Measurements from ENCODE around the gene AARS1.
"Not testable (repeated sequence)": the region's sequence is repeated elsewhere in the genome, so short reads cannot be mapped to it uniquely, and the experiment has no call there.

Gene AARS1

GRCh38 chr16:70223971-70224513 is 65.3 kb downstream of the AARS1 start:
- not testable (repeated sequence) for DNase-seq

GRCh38 chr16:70223216-70223615 is 66.1 kb downstream of the AARS1 start:
- DNase-seq = not testable (repeated sequence)

- not testable (repeated sequence) for DNase-seq
Observed at GRCh38 chr16:70222574-70222973, 66.7 kb downstream of the AARS1 start.

- not testable (repeated sequence) for DNase-seq
Observed at GRCh38 chr16:70218586-70218985, 70.7 kb downstream of the AARS1 start.

GRCh38 chr16:70206382-70206781 is 82.9 kb downstream of the AARS1 start:
- DNase-seq = not testable (repeated sequence)

GRCh38 chr16:70204668-70205405 is 84.5 kb downstream of the AARS1 start:
- DNase-seq = not testable (repeated sequence)

- not testable (repeated sequence) for DNase-seq
Observed at GRCh38 chr16:70204010-70204409, 85.3 kb downstream of the AARS1 start.

GRCh38 chr16:70203508-70203907 is 85.8 kb downstream of the AARS1 start:
- DNase-seq = not testable (repeated sequence)
